K562 (cell line): ENCODE measurements around the gene PPP1R14D. TPM values are rescaled to one million over a fixed set of nuclear protein-coding genes. Genes with fewer than 3 reads are reported as not detected.

Experiments
- CC2D1A ChIP-seq: fragments of 450-650 bp; IDR thresholded peaks from 2 replicates; pipeline ENCODE4 v1.6.1; 2017; ENCODE audit warnings: mild to moderate bottlenecking
- CTCFL ChIP-seq: IDR thresholded peaks from 2 replicates; pipeline ENCODE4 v1.6.1; 2011; ENCODE audit warnings: borderline replicate concordance, low read depth, mild to moderate bottlenecking, moderate library complexity, low read length; ENCODE audit not compliant: insufficient read depth, poor library complexity, severe bottlenecking
- EWSR1 ChIP-seq: fragments of 450-650 bp; IDR thresholded peaks from 2 replicates; pipeline ENCODE4 v1.6.1; 2018; ENCODE audit warnings: borderline replicate concordance, mild to moderate bottlenecking, low read depth, moderate library complexity; ENCODE audit not compliant: partially characterized antibody
- HDAC3 ChIP-seq: fragments of 450-650 bp; IDR thresholded peaks from 2 replicates; pipeline ENCODE4 v1.6.1; 2018; ENCODE audit warnings: borderline replicate concordance, mild to moderate bottlenecking, moderate library complexity; ENCODE audit not compliant: partially characterized antibody
- JUNB ChIP-seq: fragments of 450-650 bp; formaldehyde crosslinking; conservative IDR thresholded peaks from 2 replicates; pipeline ENCODE4 v1.4.0; 2020; ENCODE audit warnings: mild to moderate bottlenecking
- KDM1A ChIP-seq, 2 experiments: fragments of 450-650 bp; IDR thresholded peaks; 2 replicates each; pipeline ENCODE4 v1.6.1; 2016; ENCODE audit warnings: mild to moderate bottlenecking in 2 of 2
- NCOA4 ChIP-seq: fragments of 450-650 bp; IDR thresholded peaks from 2 replicates; pipeline ENCODE4 v1.6.1; 2018; ENCODE audit warnings: mild to moderate bottlenecking; ENCODE audit not compliant: partially characterized antibody
- NR4A1 ChIP-seq, 2 experiments: fragments of 250-450 bp in 1 of 2; fragments of 450-650 bp in 1 of 2; sonication (Bioruptor Pico) in 1 of 2; IDR thresholded peaks; 2 replicates each; pipeline versions ENCODE4 v1.4.0 to v1.6.1; 2016 to 2020; ENCODE audit warnings: mild to moderate bottlenecking in 2 of 2, missing compliant biosample characterization in 1 of 2, missing genetic modification characterization in 1 of 2, moderate library complexity in 1 of 2
- PHB2 ChIP-seq: fragments of 450-650 bp; IDR thresholded peaks from 2 replicates; pipeline ENCODE4 v1.6.1; 2017; ENCODE audit warnings: low read depth
- PHTF2 ChIP-seq: fragments of 250-450 bp; sonication (Bioruptor Pico); IDR thresholded peaks from 2 replicates; pipeline ENCODE4 v1.5.0; 2021; ENCODE audit warnings: mild to moderate bottlenecking
- SNRNP70 ChIP-seq: fragments of 200-400 bp; formaldehyde crosslinking; optimal IDR thresholded peaks from 2 replicates; pipeline ENCODE3; 2017; ENCODE audit warnings: low read depth, low read length
- SP1 ChIP-seq: sonication (generic); formaldehyde crosslinking; IDR thresholded peaks from 2 replicates; pipeline ENCODE4 v1.8.1; 2022; ENCODE audit warnings: mild to moderate bottlenecking, missing genetic modification reagents
- STAG1 ChIP-seq: sonication (generic); formaldehyde crosslinking; IDR thresholded peaks from 2 replicates; pipeline ENCODE4 v1.5.0; 2020; ENCODE audit warnings: missing genetic modification reagents, borderline replicate concordance
- U2AF2 ChIP-seq: fragments of 200-400 bp; formaldehyde crosslinking; optimal IDR thresholded peaks from 2 replicates; pipeline ENCODE3; 2017; ENCODE audit warnings: low read depth, mild to moderate bottlenecking, low read length
- ZNF12 ChIP-seq: sonication (generic); formaldehyde crosslinking; IDR thresholded peaks from 2 replicates; pipeline ENCODE4 v1.4.0; 2020; ENCODE audit warnings: mild to moderate bottlenecking, missing genetic modification reagents
- ZNF586 ChIP-seq: fragments of 450-650 bp; formaldehyde crosslinking; conservative IDR thresholded peaks from 2 replicates; pipeline ENCODE4 v1.4.0; 2020; ENCODE audit warnings: mild to moderate bottlenecking, moderate library complexity
- polyA plus RNA-seq, 8 experiments: library from polyadenylated mRNA; depleted of rRNA in 4 of 8; stranded (reverse) in 5 of 8; unstranded in 3 of 8; fragments of >200 nt; fragmentation: Nextera tagmentation in 2 of 8; fragmentation: Illumina TruSeq in 1 of 8; extraction: Ambion mirVana in 2 of 8; extraction: Trizol in 1 of 8; gene quantifications; 2 replicates each; pipeline versions ENCODE4 v1.2.1 to v1.2.3, GENCODE V29; 2011 to 2014; ENCODE audit warnings: inconsistent platforms in 1 of 8, missing spikeins in 1 of 8
- total RNA-seq, 7 experiments: library from RNA; depleted of rRNA in 6 of 7; stranded (reverse); fragments of >200 nt in 6 of 7; fragmentation: Illumina TruSeq in 2 of 7; extraction: Trizol in 2 of 7; gene quantifications; 2 replicates each; pipeline versions ENCODE4 v1.2.1 to v1.2.3, GENCODE V29; 2011 to 2021; ENCODE audit warnings: low replicate concordance in 1 of 7
- TF ChIP-seq, protein P1 (sequence below): fragments of 450-650 bp; IDR thresholded peaks from 2 replicates; pipeline ENCODE4 v1.6.1; 2016; ENCODE audit warnings: mild to moderate bottlenecking

Gene PPP1R14D
- total and polyA plus RNA-seq, 9 of the 15 experiments (the other 6 are each of a cell fraction or from before 2014, with no cell fraction given) = 0.11 to 0.18 TPM; not detected in 7

GRCh38 chr15:40807028-40807887, 21.2 kb downstream of the PPP1R14D start, which contains the start of the genes DNAJC17 and ZFYVE19 (continued):
- TF ChIP-seq STAG1 (CRISPR knock-in tag) = no peak
- TF ChIP-seq HDAC3 = no peak
- TF ChIP-seq EWSR1 = no peak
- TF ChIP-seq CC2D1A = no peak
- no peak for TF ChIP-seq CTCFL
- TF ChIP-seq PHTF2 (CRISPR knock-in tag) = no peak
- TF ChIP-seq ZNF12 (CRISPR knock-in tag) = 0 out of 2 replicates have a peak, but pooled peaks have one; percentile 35
- no peak for TF ChIP-seq ZNF586
- no peak for TF ChIP-seq JUNB (CRISPR knock-in tag)
- no peak for TF ChIP-seq SNRNP70
- no peak for TF ChIP-seq NCOA4
- TF ChIP-seq U2AF2 = no peak
- no peak for TF ChIP-seq NR4A1 (CRISPR knock-in tag; IDR thresholded peaks at IDR 0.05)
- TF ChIP-seq NR4A1 (tag; IDR thresholded peaks at IDR 0.05) = no peak
- no peak for TF ChIP-seq PHB2
- TF ChIP-seq, protein P1, sequence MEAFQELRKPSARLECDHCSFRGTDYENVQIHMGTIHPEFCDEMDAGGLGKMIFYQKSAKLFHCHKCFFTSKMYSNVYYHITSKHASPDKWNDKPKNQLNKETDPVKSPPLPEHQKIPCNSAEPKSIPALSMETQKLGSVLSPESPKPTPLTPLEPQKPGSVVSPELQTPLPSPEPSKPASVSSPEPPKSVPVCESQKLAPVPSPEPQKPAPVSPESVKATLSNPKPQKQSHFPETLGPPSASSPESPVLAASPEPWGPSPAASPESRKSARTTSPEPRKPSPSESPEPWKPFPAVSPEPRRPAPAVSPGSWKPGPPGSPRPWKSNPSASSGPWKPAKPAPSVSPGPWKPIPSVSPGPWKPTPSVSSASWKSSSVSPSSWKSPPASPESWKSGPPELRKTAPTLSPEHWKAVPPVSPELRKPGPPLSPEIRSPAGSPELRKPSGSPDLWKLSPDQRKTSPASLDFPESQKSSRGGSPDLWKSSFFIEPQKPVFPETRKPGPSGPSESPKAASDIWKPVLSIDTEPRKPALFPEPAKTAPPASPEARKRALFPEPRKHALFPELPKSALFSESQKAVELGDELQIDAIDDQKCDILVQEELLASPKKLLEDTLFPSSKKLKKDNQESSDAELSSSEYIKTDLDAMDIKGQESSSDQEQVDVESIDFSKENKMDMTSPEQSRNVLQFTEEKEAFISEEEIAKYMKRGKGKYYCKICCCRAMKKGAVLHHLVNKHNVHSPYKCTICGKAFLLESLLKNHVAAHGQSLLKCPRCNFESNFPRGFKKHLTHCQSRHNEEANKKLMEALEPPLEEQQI = no peak
- peak; percentile 72; the same call in 1 of the 2 replicates for TF ChIP-seq SP1
- no peak for TF ChIP-seq KDM1A (IDR thresholded peaks at IDR 0.05)
